Motor neuron (in vitro differentiated cells): Measurements from ENCODE around the gene CTNNA2. TPM values are rescaled to one million over a fixed set of nuclear protein-coding genes. Genes with fewer than 3 reads are reported as not detected.
A peak's percentile ranks its signal among the peaks of the same experiment; 100 is the strongest.

Experiments used
- ATAC-seq, 8 experiments: fragments of 200-7000 bp; cut with Tn5 transposase; replicated peaks in 6 of 8; 2 replicates each; pipeline ENCODE4 v1.8.0; 2021; ENCODE audit warnings: mild to moderate bottlenecking in 8 of 8, moderate library complexity in 8 of 8
- H3K27ac ChIP-seq, 2 donors: fragments of 250-450 bp; sonication (Bioruptor Pico); 2 replicates each; pipeline ENCODE4 v1.9.0; 2021; ENCODE audit warnings: antibody characterized with exemption in 2 of 2, mild to moderate bottlenecking in 2 of 2, moderate library complexity in 1 of 2
- H3K4me1 ChIP-seq, 2 donors: fragments of 250-450 bp; sonication (Bioruptor Pico); replicated peaks in 1 of 2; 2 replicates each; pipeline ENCODE4 v1.6.1; 2021; ENCODE audit warnings: antibody characterized with exemption in 2 of 2, mild to moderate bottlenecking in 2 of 2, moderate library complexity in 1 of 2
- H3K4me3 ChIP-seq, 5 donors: fragments of 250-450 bp; sonication (Bioruptor Pico); 2 replicates each; pipeline ENCODE4 v1.9.0; 2021; ENCODE audit warnings: antibody characterized with exemption in 5 of 5, mild to moderate bottlenecking in 5 of 5, moderate library complexity in 4 of 5
- WGBS, 10 experiments: fragments of 450-650 bp; shearing (Covaris generic); methylation state at CpG; one replicate each; pipeline ENCODE4 v1.0.0; 2022; 5-methylcytosine and 5-hydroxymethylcytosine counted together
- in situ Hi-C, 9 experiments: fragments of 400-800 bp; cut with MboI; loops; one replicate each; pipeline ENCODE4 v1.15.0; 2021; ENCODE audit warnings: low sequenced_read_pairs in 9 of 9, low pct_unique_long_range_greater_than_20kb in 2 of 9; ENCODE audit not compliant: unreplicated experiment in 9 of 9
- total RNA-seq, 8 experiments: library from RNA; unstranded; fragments of 300-600 nt; gene quantifications; 2 replicates each; pipeline versions ENCODE4 v1.2.3 to v1.2.4, GENCODE V29; 2022

CTNNA2 gene
- total RNA-seq, 8 experiments from 2014 or later, result 0.81 to 127 (median 56.5) TPM

GRCh38 chr2:80242355-80242910 is 729.6 kb downstream of the CTNNA2 start:
- H3K27ac ChIP-seq, result no peak overlapping the region
- in situ Hi-C loops, result no loop called here
- H3K4me3 ChIP-seq, result no peak overlapping the region
- ATAC-seq, result peak in 1 of 8 experiments; percentile 9
- H3K4me1 ChIP-seq, result peaks cover 15 to 17% of the 10 kb centered on the region in 2 donors
- WGBS, 10 experiments, result 0 to 100% (median 78%) methylated on average over 1 to 3 of the region's 3 CpGs; no CpG with 5 or more reads in 2 of the 10 experiments

GRCh38 chr2:80244905-80245584 is 732.2 kb downstream of the CTNNA2 start:
- Histone ChIP-seq H3K4me1 (peaks cover 18 to 19% of the 10 kb centered on the region in 2 donors), H3K27ac (no peak overlapping the region), H3K4me3 (no peak overlapping the region)
- in situ Hi-C loops, result no loop called here
- ATAC-seq, result peak in 2 of 8 experiments; percentile 35 to 40
- whole genome bisulfite sequencing, 10 experiments, result 13 to 65% (median 47%) methylated on average over 1 to 6 of the region's 8 CpGs

- ATAC-seq, result peak in 4 of 8 experiments; percentile 20 to 53 (median 36)
- no peak overlapping the region for H3K27ac ChIP-seq
- peaks cover 21 to 25% of the 10 kb centered on the region in 2 donors for H3K4me1 ChIP-seq
- H3K4me3 ChIP-seq, result no peak overlapping the region
- 33 to 100% (median 100%) methylated on average over 1 of the region's 1 CpG; no CpG with 5 or more reads in 1 of the 10 experiments for WGBS, 10 experiments
- in situ Hi-C loops, result no loop called here
These were observed 733.7 kb downstream of the CTNNA2 start for GRCh38 chr2:80246534-80246933.

GRCh38 chr2:80247339-80247738 is 734.5 kb downstream of the CTNNA2 start:
- H3K4me3 ChIP-seq, result no peak overlapping the region
- 11 to 100% (median 94%) methylated on average over 1 to 3 of the region's 3 CpGs for WGBS, 10 experiments
- in situ Hi-C loops, result no loop called here
- H3K4me1 ChIP-seq, result peaks cover 19 to 25% of the 10 kb centered on the region in 2 donors
- ATAC-seq, result no peak
- H3K27ac ChIP-seq, result no peak overlapping the region

GRCh38 chr2:80248146-80248545 is 735.3 kb downstream of the CTNNA2 start:
- H3K4me3 ChIP-seq, result no peak overlapping the region
- in situ Hi-C loops, result no loop called here
- ATAC-seq, result no peak
- 20 to 71% (median 54%) methylated on average over 1 to 3 of the region's 3 CpGs; no CpG with 5 or more reads in 2 of the 10 experiments for WGBS, 10 experiments
- H3K4me1 ChIP-seq, result peaks cover 19 to 21% of the 10 kb centered on the region in 2 donors
- H3K27ac ChIP-seq, result no peak overlapping the region

GRCh38 chr2:80252294-80252986 is 739.6 kb downstream of the CTNNA2 start:
- Histone ChIP-seq H3K4me3 (no peak overlapping the region), H3K4me1 (peaks cover 31 to 32% of the 10 kb centered on the region in 2 donors), H3K27ac (no peak overlapping the region)
- in situ Hi-C loops, result no loop called here
- no peak for ATAC-seq
- 7 to 96% (median 77%) methylated on average over 2 to 7 of the region's 7 CpGs for WGBS, 10 experiments

- Histone ChIP-seq H3K4me1 (peaks cover 31 to 39% of the 10 kb centered on the region in 2 donors), H3K27ac (peak overlapping the region; percentile 62 to 72)
- ATAC-seq, result peak in 5 of 8 experiments; percentile 65 to 84 (median 76)
These were observed 743.3 kb downstream of the CTNNA2 start for GRCh38 chr2:80255918-80256781.

GRCh38 chr2:80256782-80257167 is 743.9 kb downstream of the CTNNA2 start:
- WGBS, 10 experiments, result 0 to 100% (median 75%) methylated on average over 1 to 3 of the region's 3 CpGs; no CpG with 5 or more reads in 1 of the 10 experiments
- peak overlapping the region in 1 of 2 donors; percentile 72 for H3K27ac ChIP-seq
- peaks cover 31 to 39% of the 10 kb centered on the region in 2 donors for H3K4me1 ChIP-seq
- ATAC-seq, result no peak
- in situ Hi-C loops, result no loop called here
- no peak overlapping the region for H3K4me3 ChIP-seq

More at GRCh38 chr2:80255918-80256781, 743.3 kb downstream of the CTNNA2 start:
- no peak overlapping the region for H3K4me3 ChIP-seq
- WGBS, 10 experiments, result 0 to 83% (median 66%) methylated on average over 1 to 9 of the region's 9 CpGs
- in situ Hi-C loops, result no loop called here

- in situ Hi-C loops, result no loop called here
- peaks cover 31 to 39% of the 10 kb centered on the region in 2 donors for H3K4me1 ChIP-seq
- no peak overlapping the region for H3K4me3 ChIP-seq
- WGBS, 10 experiments, result 0 to 83% (median 30%) methylated on average over 1 to 3 of the region's 4 CpGs; no CpG with 5 or more reads in 3 of the 10 experiments
- ATAC-seq, result peak in 5 of 8 experiments; percentile 58 to 89 (median 77)
- no peak overlapping the region for H3K27ac ChIP-seq
These were observed 744.6 kb downstream of the CTNNA2 start for GRCh38 chr2:80257450-80257849.

GRCh38 chr2:80258341-80258740 is 745.5 kb downstream of the CTNNA2 start:
- WGBS, 10 experiments, result 4 to 100% (median 87%) methylated on average over 2 to 5 of the region's 5 CpGs; no CpG with 5 or more reads in 1 of the 10 experiments
- ATAC-seq, result no peak
- Histone ChIP-seq H3K4me3 (no peak overlapping the region), H3K27ac (no peak overlapping the region), H3K4me1 (peaks cover 31 to 39% of the 10 kb centered on the region in 2 donors)
- in situ Hi-C loops, result no loop called here

GRCh38 chr2:80258793-80259192 is 745.9 kb downstream of the CTNNA2 start:
- peaks cover 31 to 39% of the 10 kb centered on the region in 2 donors for H3K4me1 ChIP-seq
- H3K4me3 ChIP-seq, result no peak overlapping the region
- H3K27ac ChIP-seq, result no peak overlapping the region
- in situ Hi-C loops, result no loop called here
- WGBS, 10 experiments, result 27 to 100% (median 87%) methylated on average over 2 to 5 of the region's 5 CpGs; no CpG with 5 or more reads in 4 of the 10 experiments
- ATAC-seq, result no peak

- H3K27ac ChIP-seq, result no peak overlapping the region
- peaks cover 31 to 39% of the 10 kb centered on the region in 2 donors for H3K4me1 ChIP-seq
- WGBS, 10 experiments, result 33 to 100% (median 85%) methylated on average over 1 to 3 of the region's 3 CpGs; no CpG with 5 or more reads in 3 of the 10 experiments
- in situ Hi-C loops, result no loop called here
- H3K4me3 ChIP-seq, result no peak overlapping the region
- ATAC-seq, result no peak
These were observed 746.4 kb downstream of the CTNNA2 start for GRCh38 chr2:80259292-80259691.
